ENCODE data around the gene PRKCZ.

DNA sequence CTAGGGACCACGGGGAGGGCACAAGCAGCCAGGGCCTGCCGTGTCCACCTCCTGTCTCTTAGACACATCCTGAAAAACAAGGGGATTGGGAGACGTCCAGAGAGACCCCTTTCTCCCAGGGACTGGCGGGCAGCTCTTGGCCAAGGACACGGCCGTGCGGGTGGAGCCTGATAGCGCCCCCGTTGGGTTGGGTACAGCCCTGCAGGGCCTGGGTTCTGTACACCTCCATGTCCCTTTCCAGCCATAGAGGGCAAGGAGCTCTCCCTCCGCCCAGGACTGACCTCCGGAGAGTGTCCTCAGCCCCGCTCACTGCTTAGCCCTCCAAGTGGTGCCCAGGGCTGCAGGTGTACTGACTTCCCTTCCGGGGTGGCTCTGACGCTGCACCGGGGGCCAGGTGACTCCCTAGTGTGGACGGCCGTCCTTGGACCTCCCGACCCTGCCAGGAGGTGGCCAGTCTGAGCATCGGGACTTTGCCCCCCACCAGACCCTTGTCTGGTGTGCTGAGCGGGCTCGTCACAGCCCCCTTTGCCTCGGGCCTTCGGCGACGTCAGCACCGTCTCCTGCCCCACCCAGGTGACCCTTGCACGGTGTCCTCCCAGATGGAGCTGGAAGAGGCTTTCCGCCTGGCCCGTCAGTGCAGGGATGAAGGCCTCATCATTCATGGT, 5.8 kb downstream of the PRKCZ start:
- TF ChIP-seq EZH2phosphoT487 (IDR thresholded peaks at IDR 0.05): no peak
- TF ChIP-seq, protein P1, sequence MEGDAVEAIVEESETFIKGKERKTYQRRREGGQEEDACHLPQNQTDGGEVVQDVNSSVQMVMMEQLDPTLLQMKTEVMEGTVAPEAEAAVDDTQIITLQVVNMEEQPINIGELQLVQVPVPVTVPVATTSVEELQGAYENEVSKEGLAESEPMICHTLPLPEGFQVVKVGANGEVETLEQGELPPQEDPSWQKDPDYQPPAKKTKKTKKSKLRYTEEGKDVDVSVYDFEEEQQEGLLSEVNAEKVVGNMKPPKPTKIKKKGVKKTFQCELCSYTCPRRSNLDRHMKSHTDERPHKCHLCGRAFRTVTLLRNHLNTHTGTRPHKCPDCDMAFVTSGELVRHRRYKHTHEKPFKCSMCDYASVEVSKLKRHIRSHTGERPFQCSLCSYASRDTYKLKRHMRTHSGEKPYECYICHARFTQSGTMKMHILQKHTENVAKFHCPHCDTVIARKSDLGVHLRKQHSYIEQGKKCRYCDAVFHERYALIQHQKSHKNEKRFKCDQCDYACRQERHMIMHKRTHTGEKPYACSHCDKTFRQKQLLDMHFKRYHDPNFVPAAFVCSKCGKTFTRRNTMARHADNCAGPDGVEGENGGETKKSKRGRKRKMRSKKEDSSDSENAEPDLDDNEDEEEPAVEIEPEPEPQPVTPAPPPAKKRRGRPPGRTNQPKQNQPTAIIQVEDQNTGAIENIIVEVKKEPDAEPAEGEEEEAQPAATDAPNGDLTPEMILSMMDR (IDR thresholded peaks at IDR 0.05): no peak
- no peak for TF ChIP-seq EZH2 (IDR thresholded peaks at IDR 0.05)

All from neural progenitor cell (in vitro differentiated cells).